ENCODE data around the gene CLSTN3. TPM values are rescaled to one million over a fixed set of nuclear protein-coding genes. Genes with fewer than 3 reads are reported as not detected.

Gene CLSTN3
- total and polyA plus RNA-seq, 4 donors = 6.1 to 37.2 (median 26.8) TPM

DNA sequence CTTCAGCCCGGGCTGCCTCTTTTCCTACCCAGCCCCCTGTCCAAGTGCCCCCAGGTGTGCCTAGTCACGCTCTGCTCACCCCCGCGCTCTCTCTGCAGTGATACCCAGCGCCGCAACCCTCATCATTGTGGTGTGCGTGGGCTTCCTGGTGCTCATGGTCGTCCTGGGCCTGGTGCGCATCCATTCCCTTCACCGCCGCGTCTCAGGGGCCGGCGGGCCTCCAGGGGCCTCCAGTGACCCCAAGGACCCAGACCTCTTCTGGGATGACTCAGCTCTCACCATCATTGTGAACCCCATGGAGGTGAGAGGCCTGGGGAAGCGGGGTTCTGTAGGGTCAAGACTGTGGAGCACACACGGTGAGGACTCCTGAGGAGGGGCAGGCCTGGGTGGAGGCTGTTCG lies 27.2 kb downstream of the CLSTN3 start (continued):
- TF ChIP-seq, protein P1, sequence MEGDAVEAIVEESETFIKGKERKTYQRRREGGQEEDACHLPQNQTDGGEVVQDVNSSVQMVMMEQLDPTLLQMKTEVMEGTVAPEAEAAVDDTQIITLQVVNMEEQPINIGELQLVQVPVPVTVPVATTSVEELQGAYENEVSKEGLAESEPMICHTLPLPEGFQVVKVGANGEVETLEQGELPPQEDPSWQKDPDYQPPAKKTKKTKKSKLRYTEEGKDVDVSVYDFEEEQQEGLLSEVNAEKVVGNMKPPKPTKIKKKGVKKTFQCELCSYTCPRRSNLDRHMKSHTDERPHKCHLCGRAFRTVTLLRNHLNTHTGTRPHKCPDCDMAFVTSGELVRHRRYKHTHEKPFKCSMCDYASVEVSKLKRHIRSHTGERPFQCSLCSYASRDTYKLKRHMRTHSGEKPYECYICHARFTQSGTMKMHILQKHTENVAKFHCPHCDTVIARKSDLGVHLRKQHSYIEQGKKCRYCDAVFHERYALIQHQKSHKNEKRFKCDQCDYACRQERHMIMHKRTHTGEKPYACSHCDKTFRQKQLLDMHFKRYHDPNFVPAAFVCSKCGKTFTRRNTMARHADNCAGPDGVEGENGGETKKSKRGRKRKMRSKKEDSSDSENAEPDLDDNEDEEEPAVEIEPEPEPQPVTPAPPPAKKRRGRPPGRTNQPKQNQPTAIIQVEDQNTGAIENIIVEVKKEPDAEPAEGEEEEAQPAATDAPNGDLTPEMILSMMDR (IDR thresholded peaks at IDR 0.05; ENCODE audit: low read depth, low read length, missing input control) = no peak
- TF ChIP-seq TAF1 (conservative IDR thresholded peaks at IDR 0.05) (no peak), HNF4G (IDR thresholded peaks at IDR 0.05) (no peak), NR2F2 (IDR thresholded peaks at IDR 0.05) (no peak)

DNA sequence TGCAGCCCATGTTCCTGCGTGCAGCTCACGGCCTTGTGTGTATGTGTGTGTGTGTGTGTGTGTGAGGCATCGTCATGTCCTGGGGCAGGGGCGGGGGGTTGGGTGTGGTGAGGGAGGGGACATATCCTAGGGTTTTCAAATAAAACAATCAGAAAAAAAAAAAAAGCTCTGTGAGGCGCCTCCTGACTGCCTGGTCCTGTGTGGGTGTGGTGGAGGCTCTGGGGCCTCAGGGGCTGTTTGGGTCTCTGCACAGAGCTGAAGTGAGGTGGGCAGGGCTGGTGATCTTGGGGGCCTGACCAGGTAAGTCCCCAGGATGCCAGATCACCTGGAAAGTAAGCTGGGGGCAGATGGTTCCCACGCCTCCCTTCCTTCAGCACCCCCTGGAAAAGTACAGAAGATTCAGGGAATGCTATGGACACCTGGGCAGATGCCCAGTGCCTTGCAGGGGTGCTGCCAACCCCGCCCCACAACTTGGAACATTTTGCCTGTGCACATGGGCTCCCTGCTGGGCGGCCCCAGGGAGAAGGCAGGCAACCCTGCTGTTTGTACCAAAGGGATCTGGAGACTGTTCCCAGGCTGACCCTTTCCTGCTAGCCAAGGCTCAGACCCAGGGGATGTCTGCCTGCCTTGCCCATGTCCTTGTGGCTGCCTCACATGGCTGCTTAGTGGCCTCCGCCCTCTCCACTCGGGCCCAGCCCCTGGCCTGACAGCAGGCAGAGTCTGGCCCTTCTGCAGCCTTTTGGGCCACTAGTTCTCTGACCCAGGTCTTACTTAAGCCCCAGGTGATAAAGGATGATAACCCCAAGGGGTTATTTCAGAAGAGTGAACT lies 28.8 kb downstream of the CLSTN3 start:
- Histone ChIP-seq H3K4me3 (ENCODE audit: low read depth in 1 of 3, low read length in 3 of 3) (no peak overlapping the region), H3K27me3 (ENCODE audit: control insufficient read depth in 4 of 4, insufficient read depth in 4 of 4, low read length in 3 of 4) (no peaks in the 10 kb centered on the region), H3K36me3 (ENCODE audit: control insufficient read depth in 4 of 4, insufficient read depth in 3 of 4, low read depth in 1 of 4, low read length in 3 of 4) (peaks cover 3 to 11% (median 6%) of the 10 kb centered on the region in 4 donors), H3K27ac (ENCODE audit: low read depth in 1 of 2, low read length in 2 of 2) (no peak overlapping the region), H3K9ac (ENCODE audit: low read depth in 1 of 2, low read length in 2 of 2) (no peak overlapping the region), H3K4me1 (ENCODE audit: control insufficient read depth in 4 of 4, insufficient read depth in 4 of 4, low read length in 3 of 4) (peaks cover 5 to 32% (median 23%) of the 10 kb centered on the region in 4 donors), H3K9me3 (ENCODE audit: control insufficient read depth in 4 of 4, low read length in 3 of 4) (no peaks in the 10 kb centered on the region)
- no peak for DNase-seq (ENCODE audit: low spot score)
- TF ChIP-seq NR2F2 (IDR thresholded peaks at IDR 0.05) (no peak), TAF1 (conservative IDR thresholded peaks at IDR 0.05) (no peak), GABPA (IDR thresholded peaks at IDR 0.05 in 1 of 2, conservative IDR thresholded peaks at IDR 0.05 in 1 of 2) (no peak), FOXA2 (IDR thresholded peaks at IDR 0.05) (no peak), SP1 (IDR thresholded peaks at IDR 0.05) (no peak), EGR1 (IDR thresholded peaks at IDR 0.05; ENCODE audit: low read depth in 2 of 2) (no peak), YY1 (IDR thresholded peaks at IDR 0.05) (no peak), RAD21 (IDR thresholded peaks at IDR 0.05) (no peak), RXRA (IDR thresholded peaks at IDR 0.05) (no peak)
- TF ChIP-seq, protein P2, sequence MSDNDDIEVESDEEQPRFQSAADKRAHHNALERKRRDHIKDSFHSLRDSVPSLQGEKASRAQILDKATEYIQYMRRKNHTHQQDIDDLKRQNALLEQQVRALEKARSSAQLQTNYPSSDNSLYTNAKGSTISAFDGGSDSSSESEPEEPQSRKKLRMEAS (IDR thresholded peaks at IDR 0.05) = no peak
- TF ChIP-seq, protein P3, sequence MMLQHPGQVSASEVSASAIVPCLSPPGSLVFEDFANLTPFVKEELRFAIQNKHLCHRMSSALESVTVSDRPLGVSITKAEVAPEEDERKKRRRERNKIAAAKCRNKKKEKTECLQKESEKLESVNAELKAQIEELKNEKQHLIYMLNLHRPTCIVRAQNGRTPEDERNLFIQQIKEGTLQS (IDR thresholded peaks at IDR 0.05) = no peak
- 84% methylated on average over 10 of the region's 10 CpGs for WGBS

DNA sequence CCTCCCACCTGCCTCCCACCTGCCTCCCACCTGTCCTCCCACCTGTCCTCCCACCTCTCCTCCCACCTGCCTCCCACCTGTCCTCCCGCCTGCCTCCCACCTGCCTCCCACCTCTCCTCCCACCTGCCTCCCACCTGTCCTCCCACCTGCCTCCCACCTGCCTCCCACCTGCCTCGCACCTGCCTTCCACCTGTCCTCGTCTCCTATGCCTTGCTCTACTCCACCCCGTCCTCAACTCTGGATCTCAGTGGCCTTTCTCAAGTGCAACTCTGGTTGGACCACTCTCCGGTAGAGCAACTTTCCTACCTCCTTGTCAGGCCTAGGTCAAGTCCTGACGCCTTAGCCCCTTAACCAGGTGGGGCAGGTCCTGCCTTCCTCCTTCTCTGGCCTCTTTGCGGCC lies 30.0 kb downstream of the CLSTN3 start:
- 82% methylated on average over 7 of the region's 7 CpGs for WGBS
- Histone ChIP-seq H3K4me1 (ENCODE audit: control insufficient read depth in 4 of 4, insufficient read depth in 4 of 4, low read length in 3 of 4) (peaks cover 5 to 24% (median 16%) of the 10 kb centered on the region in 4 donors), H3K9ac (ENCODE audit: low read depth in 1 of 2, low read length in 2 of 2) (no peak overlapping the region), H3K36me3 (ENCODE audit: control insufficient read depth in 4 of 4, insufficient read depth in 3 of 4, low read depth in 1 of 4, low read length in 3 of 4) (peaks cover 3 to 9% (median 6%) of the 10 kb centered on the region in 4 donors), H3K27ac (ENCODE audit: low read depth in 1 of 2, low read length in 2 of 2) (no peak overlapping the region), H3K27me3 (ENCODE audit: control insufficient read depth in 4 of 4, insufficient read depth in 4 of 4, low read length in 3 of 4) (no peaks in the 10 kb centered on the region), H3K4me3 (ENCODE audit: low read depth in 1 of 3, low read length in 3 of 3) (no peak overlapping the region), H3K9me3 (ENCODE audit: control insufficient read depth in 4 of 4, low read length in 3 of 4) (no peaks in the 10 kb centered on the region)
- TF ChIP-seq FOXA2 (IDR thresholded peaks at IDR 0.05) (no peak), RAD21 (IDR thresholded peaks at IDR 0.05) (no peak), HNF4G (IDR thresholded peaks at IDR 0.05) (no peak), JUND (IDR thresholded peaks at IDR 0.05) (no peak), RXRA (IDR thresholded peaks at IDR 0.05) (no peak), FOXA1 (IDR thresholded peaks at IDR 0.05) (no peak), SP1 (IDR thresholded peaks at IDR 0.05) (no peak), EGR1 (IDR thresholded peaks at IDR 0.05; ENCODE audit: low read depth in 2 of 2) (no peak), NR2F2 (IDR thresholded peaks at IDR 0.05) (no peak)
- TF ChIP-seq, protein P4, sequence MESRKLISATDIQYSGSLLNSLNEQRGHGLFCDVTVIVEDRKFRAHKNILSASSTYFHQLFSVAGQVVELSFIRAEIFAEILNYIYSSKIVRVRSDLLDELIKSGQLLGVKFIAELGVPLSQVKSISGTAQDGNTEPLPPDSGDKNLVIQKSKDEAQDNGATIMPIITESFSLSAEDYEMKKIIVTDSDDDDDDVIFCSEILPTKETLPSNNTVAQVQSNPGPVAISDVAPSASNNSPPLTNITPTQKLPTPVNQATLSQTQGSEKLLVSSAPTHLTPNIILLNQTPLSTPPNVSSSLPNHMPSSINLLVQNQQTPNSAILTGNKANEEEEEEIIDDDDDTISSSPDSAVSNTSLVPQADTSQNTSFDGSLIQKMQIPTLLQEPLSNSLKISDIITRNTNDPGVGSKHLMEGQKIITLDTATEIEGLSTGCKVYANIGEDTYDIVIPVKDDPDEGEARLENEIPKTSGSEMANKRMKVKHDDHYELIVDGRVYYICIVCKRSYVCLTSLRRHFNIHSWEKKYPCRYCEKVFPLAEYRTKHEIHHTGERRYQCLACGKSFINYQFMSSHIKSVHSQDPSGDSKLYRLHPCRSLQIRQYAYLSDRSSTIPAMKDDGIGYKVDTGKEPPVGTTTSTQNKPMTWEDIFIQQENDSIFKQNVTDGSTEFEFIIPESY (IDR thresholded peaks at IDR 0.05) = no peak
- TF ChIP-seq, protein P2 (IDR thresholded peaks at IDR 0.05) = no peak
- TF ChIP-seq, protein P1 (IDR thresholded peaks at IDR 0.05; ENCODE audit: low read depth, low read length, missing input control) = no peak
- TF ChIP-seq, protein P3 (IDR thresholded peaks at IDR 0.05) = no peak
- DNase-seq (ENCODE audit: low spot score) = no peak

All from liver (tissue), 9 donors.